Left ventricle myocardium inferior (tissue), 1 donor: Measurements from ENCODE around the gene CEND1. TPM values are rescaled to one million over a fixed set of nuclear protein-coding genes. Genes with fewer than 3 reads are reported as not detected.

Experiments
- DNase-seq: peaks from one replicate; pipeline ENCODE4 v3.0.0-alpha.2; 2020
- H3K27ac ChIP-seq: fragments of 200-600 bp; replicated peaks from 2 replicates; pipeline ENCODE4 v1.8.0; 2021
- H3K27me3 ChIP-seq: fragments of 200-600 bp; 2 replicates; pipeline ENCODE4 v1.8.0; 2021; ENCODE audit warnings: low read depth
- H3K36me3 ChIP-seq: fragments of 200-600 bp; 2 replicates; pipeline ENCODE4 v1.8.0; 2021
- H3K4me1 ChIP-seq: fragments of 200-600 bp; 2 replicates; pipeline ENCODE4 v1.8.0; 2021
- H3K4me3 ChIP-seq: fragments of 200-600 bp; 2 replicates; pipeline ENCODE4 v1.8.0; 2021; ENCODE audit warnings: mild to moderate bottlenecking, moderate library complexity
- H3K9me3 ChIP-seq: fragments of 200-600 bp; replicated peaks from 2 replicates; pipeline ENCODE4 v1.8.0; 2021
- intact Hi-C: fragments of 100-400 bp; cut with micrococcal nuclease; formaldehyde crosslinking; loops from one replicate; pipeline ENCODE4 v1.11.0; 2022
- total RNA-seq: library from RNA; stranded (reverse); fragmentation: NEBNext Ultra II Directional; extraction: Animal tissue kit (Norgen Biotek cat#: 25700); gene quantifications from one replicate; pipeline ENCODE4 v1.2.1, GENCODE V29; 2021
- TF ChIP-seq, protein P1 (sequence below): fragments of 200-600 bp; IDR thresholded peaks from 2 replicates; pipeline ENCODE4 v1.8.0; 2021; ENCODE audit warnings: antibody characterized with exemption, mild to moderate bottlenecking, borderline replicate concordance
- donor health status: DM: no; HTN: yes; CAD: no; lungs with severe emphysema.

Gene CEND1
- total RNA-seq, 1 donor from 2014 or later, result not detected

DNA sequence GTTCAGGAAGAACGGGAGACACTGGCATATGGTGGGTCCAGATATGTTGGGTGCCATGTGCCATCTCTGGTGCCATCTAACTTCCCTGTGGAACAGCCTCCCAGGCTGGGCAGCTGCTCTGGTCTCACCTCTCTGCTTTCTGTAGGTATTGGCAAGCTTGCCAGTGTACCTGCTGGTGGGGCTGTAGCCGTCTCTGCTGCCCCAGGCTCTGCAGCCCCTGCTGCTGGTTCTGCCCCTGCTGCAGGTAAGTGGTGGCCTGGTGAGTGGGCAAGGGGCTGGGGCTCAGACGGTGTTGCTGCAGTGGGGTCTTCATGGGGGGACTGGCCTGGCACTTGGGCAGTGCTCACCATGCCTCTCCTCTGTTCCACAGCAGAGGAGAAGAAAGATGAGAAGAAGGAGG lies 22.5 kb upstream of the CEND1 start:
- intact Hi-C loops, result no loop called here
- Histone ChIP-seq H3K4me1 (peaks cover 42% of the 10 kb centered on the region), H3K9me3 (no peaks in the 10 kb centered on the region), H3K27ac (no peak overlapping the region), H3K4me3 (no peak overlapping the region), H3K36me3 (peaks cover 27% of the 10 kb centered on the region), H3K27me3 (no peaks in the 10 kb centered on the region)
- TF ChIP-seq, protein P1, sequence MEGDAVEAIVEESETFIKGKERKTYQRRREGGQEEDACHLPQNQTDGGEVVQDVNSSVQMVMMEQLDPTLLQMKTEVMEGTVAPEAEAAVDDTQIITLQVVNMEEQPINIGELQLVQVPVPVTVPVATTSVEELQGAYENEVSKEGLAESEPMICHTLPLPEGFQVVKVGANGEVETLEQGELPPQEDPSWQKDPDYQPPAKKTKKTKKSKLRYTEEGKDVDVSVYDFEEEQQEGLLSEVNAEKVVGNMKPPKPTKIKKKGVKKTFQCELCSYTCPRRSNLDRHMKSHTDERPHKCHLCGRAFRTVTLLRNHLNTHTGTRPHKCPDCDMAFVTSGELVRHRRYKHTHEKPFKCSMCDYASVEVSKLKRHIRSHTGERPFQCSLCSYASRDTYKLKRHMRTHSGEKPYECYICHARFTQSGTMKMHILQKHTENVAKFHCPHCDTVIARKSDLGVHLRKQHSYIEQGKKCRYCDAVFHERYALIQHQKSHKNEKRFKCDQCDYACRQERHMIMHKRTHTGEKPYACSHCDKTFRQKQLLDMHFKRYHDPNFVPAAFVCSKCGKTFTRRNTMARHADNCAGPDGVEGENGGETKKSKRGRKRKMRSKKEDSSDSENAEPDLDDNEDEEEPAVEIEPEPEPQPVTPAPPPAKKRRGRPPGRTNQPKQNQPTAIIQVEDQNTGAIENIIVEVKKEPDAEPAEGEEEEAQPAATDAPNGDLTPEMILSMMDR, result no peak
- DNase-seq, result no peak

DNA sequence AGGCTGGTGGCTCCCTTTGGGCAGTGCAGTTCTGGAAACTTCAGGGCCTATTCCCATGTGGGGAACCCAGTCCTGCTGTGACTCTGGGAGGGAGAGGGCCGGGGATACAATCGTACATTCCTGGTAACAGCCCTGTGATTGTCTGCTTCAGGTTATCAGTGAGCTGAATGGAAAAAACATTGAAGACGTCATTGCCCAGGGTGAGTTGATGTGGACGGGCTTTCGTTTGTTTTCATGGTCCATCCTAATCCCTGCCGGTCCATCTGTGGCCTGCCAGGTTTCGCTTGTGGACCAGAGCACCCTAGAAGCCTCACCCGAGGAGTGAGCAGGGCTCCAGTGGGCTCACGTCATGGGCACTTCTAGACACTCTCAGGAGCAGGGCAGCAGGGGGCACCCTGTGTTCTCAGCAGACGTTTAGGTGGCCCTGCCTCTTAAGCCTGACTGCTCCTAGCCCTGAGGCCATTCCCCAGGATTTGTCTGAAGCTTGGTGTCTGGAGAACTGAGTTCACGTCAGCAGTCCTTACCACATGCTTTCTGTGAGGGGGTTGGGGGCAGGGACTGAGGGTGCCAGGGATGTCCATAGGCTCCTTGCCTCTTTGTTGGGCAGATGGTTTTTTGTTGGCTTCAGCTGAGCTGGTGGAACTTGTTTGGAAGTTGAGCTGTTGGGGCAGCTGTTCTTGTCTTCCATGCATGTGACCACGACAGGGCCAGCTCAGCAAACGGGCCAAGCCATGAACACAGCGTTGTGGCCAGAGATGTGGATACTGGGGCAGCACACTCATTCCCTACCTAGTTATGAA lies 21.8 kb upstream of the CEND1 start:
- TF ChIP-seq, protein P1, result no peak

DNA sequence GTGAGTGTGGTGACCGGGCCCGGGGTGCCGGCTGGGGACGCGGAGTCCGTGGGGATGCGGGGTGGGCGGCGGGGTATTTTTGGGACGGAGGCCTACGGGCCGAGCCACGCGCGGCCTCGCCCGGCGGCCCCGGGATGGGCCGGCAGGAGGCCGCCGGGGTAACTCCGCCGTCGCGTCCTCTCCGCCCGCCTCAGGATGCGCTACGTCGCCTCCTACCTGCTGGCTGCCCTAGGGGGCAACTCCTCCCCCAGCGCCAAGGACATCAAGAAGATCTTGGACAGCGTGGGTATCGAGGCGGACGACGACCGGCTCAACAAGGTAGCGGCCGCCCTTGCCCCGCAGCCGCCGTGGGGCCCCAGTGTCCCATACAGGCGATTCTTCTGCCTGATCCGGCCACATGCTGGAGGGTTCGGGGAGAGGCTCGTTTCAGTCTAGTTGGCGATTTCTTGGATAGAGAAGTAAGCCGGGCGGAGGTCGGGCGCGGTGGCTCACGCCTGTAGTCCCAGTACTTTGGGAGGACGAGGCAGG lies 20.2 kb upstream of the CEND1 start:
- Histone ChIP-seq H3K4me1 (peaks cover 48% of the 10 kb centered on the region), H3K36me3 (peaks cover 27% of the 10 kb centered on the region), H3K27me3 (no peaks in the 10 kb centered on the region), H3K27ac (peak overlapping the region; percentile 98), H3K4me3 (peak overlapping the region; percentile 99), H3K9me3 (no peaks in the 10 kb centered on the region)
- intact Hi-C loops, result no loop called here
- TF ChIP-seq, protein P1, result no peak
- DNase-seq, result no peak

More for the DNA sequence above, 21.8 kb upstream of the CEND1 start:
- Histone ChIP-seq H3K4me3 (peak overlapping the region; percentile 99), H3K27ac (peak overlapping the region; percentile 98), H3K27me3 (no peaks in the 10 kb centered on the region), H3K4me1 (peaks cover 42% of the 10 kb centered on the region), H3K36me3 (peaks cover 27% of the 10 kb centered on the region), H3K9me3 (no peaks in the 10 kb centered on the region)
- intact Hi-C loops, result no loop called here
- no peak for DNase-seq

DNA sequence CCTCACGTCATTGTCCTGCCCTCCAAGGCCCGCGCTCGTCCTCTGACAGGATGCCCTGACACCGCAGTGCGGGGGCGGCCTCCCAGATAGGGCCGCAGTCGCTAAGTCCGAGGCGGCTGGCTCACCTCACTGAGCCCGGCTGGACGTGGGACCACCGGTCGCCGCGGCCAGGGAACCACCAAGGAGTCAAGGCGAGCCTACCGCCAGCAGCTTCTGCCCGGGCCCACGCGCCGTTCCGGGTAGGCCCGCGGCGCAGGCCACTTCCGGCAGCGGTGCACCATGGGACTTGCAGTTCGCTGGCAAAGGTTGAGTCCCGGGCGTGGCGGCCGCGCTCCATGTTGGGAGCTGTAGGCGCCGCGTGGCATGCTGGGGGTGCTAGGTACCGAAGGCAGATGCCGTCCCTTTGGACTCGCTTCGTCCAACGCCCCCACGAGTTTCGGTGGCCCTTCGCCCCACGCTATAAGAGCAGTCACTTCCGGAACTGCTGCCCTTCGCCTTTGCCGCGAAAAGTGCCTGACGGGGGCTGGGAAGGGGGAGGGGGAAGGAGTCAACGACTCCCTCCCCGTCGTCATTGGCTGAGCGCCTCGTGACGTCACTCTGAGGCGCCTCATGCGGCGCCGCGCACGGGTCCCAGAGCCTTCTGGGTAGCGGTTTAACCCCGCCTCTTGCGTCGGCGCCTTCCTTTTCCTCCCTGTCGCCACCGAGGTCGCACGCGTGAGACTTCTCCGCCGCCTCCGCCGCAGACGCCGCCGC lies 19.6 kb upstream of the CEND1 start, which contains the start of gene RPLP2:
Gene RPLP2, plus strand, starts transcription at position 681 of the 753 bp plus-strand sequence. CDS start 268 bp downstream, outside the sequence.
- intact Hi-C loops, result no loop called here
- TF ChIP-seq, protein P1, result no peak
- H3K9me3 ChIP-seq, result no peaks in the 10 kb centered on the region
- H3K27me3 ChIP-seq, result no peaks in the 10 kb centered on the region
- H3K4me3 ChIP-seq, result peak within 1 kb of the TSS; percentile 99
- peak; percentile 99 for DNase-seq
- H3K4me1 ChIP-seq, result peaks cover 54% of the 10 kb centered on the region
- H3K27ac ChIP-seq, result peak within 1 kb of the TSS; percentile 98
- H3K36me3 ChIP-seq, result peaks cover 25% of the 10 kb centered on the region

DNA sequence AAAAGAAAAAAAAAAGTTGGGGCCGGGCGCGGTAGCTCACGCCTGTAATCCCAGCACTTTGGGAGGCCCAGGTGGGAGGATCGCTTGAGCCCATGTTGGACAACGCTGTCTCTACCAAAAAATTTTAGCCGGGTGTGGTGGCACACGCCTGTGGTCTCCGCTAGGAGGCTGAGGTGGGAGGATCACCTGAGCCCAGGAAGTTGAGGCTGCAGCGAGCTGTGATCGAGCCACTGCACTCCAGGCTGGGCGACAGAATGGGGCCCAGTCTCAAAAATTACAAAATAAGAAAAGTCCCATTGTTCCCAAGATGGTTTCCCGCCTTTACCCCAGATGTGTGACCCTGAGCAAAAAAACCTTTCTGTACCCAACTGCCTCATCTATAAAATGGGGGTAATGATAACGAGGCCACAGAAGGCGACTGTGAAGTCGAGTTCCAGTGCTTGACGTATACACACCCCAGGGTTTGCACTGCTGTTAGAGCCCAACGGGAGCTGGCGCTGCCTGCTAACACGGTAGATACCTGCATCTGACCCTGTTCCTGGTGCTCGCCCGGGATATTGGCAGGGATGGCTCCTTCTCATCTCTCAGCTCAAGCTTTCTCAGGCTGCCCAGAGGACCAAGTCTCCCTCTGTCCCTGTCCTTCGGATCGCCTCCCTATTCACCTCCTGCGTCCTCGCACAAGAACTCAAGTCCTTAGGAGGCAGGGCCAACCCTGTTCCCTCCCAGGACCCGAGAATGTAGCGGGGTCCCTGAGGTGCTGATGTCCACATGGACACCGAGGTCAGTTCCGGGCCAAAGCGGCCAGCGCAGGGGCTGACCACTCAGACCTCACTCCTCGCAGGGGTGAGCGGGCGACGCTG lies 18.8 kb upstream of the CEND1 start:
- Histone ChIP-seq H3K4me3 (peak overlapping the region; percentile 99), H3K4me1 (peaks cover 62% of the 10 kb centered on the region), H3K27me3 (no peaks in the 10 kb centered on the region), H3K36me3 (peaks cover 25% of the 10 kb centered on the region), H3K27ac (peak overlapping the region; percentile 98), H3K9me3 (no peaks in the 10 kb centered on the region)
- DNase-seq, result no peak
- TF ChIP-seq, protein P1, result no peak
- intact Hi-C loops, result no loop called here
